Stimulated activated naive B cell treated with anti-CD40 and anti-IgM and Interleukin-4, amounts not matched to agents 10 μg/mL and 1 μg/mL and 100 μg/mL, for 72 hours (primary cell): ENCODE results near the gene SNX10.
A peak's percentile ranks its signal among the peaks of the same experiment; 100 is the strongest.

Experiments
- ATAC-seq, 2 donors: fragments of 150-1000 bp; cut with Tn5 transposase; replicated peaks; 2 replicates each; pipeline ENCODE4 v1.10.0; 2021; ENCODE audit warnings: moderate library complexity in 1 of 2
- DNase-seq: peaks from one replicate; pipeline ENCODE4 v3.0.0; 2021
- H3K27ac Mint-ChIP-seq: one replicate; pipeline ENCODE4 v1.8.0; 2022; ENCODE audit warnings: mild to moderate bottlenecking, mixed read lengths
- H3K27me3 Mint-ChIP-seq, 2 donors: one replicate each; pipeline ENCODE4 v1.8.0; 2022; ENCODE audit warnings: mixed read lengths in 2 of 2
- H3K36me3 Mint-ChIP-seq, 2 donors: one replicate each; pipeline ENCODE4 v1.8.0; 2022; ENCODE audit warnings: mixed read lengths in 2 of 2, mild to moderate bottlenecking in 1 of 2
- H3K4me1 Mint-ChIP-seq, 2 donors: one replicate each; pipeline ENCODE4 v1.8.0; 2022; ENCODE audit warnings: mixed read lengths in 2 of 2, mild to moderate bottlenecking in 1 of 2
- H3K4me3 Mint-ChIP-seq, 2 donors: one replicate each; pipeline ENCODE4 v1.8.0; 2022; ENCODE audit warnings: mild to moderate bottlenecking in 2 of 2, mixed read lengths in 2 of 2, moderate library complexity in 1 of 2
- H3K9me3 Mint-ChIP-seq, 2 donors: one replicate each; pipeline ENCODE4 v1.8.0; 2022; ENCODE audit warnings: mixed read lengths in 2 of 2, mild to moderate bottlenecking in 1 of 2

SNX10 gene

DNA sequence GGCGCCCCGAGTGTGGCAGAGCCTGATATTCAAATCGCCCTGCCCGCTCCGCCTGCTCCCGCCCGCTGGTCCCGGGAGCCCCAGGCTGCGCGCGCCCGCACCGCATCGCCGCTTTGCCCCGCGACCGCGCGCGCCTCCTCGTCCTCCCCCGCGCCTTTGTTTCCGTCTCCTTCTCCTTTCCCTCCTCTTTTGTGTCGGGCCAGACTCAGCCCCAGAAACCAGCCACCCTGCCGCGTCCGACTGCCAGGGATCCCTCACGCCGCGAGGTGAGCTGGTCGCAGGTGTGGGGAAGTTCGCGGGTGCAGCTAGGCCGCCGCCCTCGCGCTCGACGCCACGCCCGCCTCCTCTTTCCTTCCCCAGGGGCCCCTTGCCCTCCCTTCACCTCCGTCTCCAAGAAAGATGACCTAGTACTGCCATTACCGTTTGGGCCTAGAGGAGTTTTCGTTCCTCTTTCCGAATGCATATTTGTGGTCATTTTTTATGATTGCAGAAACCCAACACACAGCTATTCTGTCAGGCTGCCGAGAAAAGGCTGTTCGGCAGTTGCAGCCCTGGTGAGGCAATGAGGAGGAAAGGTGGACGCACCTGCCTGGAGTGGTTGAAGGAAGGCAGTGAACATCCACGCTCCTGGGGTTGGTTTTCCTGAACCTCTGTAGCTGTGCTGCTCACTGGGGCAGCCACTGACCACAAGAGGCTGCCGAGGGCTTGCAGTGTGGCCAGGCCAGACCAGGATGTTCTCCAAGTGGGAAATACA is 107.3 kb downstream of the SNX10 start:
- Mint-ChIP-seq H3K4me3 (peak overlapping the region; percentile 91 to 99), H3K36me3 (no peaks in the 10 kb centered on the region), H3K9me3 (no peaks in the 10 kb centered on the region), H3K27me3 (peaks cover 14 to 19% of the 10 kb centered on the region in 2 donors), H3K4me1 (peaks cover 19 to 36% of the 10 kb centered on the region in 2 donors), H3K27ac (peak overlapping the region; percentile 98)
- ATAC-seq (peak; percentile 87 to 88), DNase-seq (peak; percentile 89)

DNA sequence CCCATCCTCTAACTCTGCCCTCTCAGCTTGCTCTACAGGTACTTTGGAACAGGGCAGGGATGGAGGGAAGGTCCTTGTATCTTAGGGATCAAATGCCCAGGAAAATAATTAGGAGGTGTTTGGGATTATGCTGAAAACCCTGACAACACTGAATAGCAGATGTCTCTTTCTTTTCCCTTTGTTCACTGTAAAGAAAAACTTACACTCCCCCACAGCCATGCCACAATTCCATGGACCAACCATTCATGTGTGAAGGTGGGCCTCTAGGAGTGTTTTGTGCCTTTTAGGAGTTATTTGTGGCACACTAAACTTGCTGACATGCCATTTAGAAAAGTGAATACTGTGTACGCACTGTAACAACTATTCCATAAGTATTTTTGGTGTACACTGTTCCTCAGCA is 108.1 kb downstream of the SNX10 start:
- H3K27me3 Mint-ChIP-seq = peaks cover 16 to 20% of the 10 kb centered on the region in 2 donors
- no peaks in the 10 kb centered on the region for H3K9me3 Mint-ChIP-seq
- H3K4me1 Mint-ChIP-seq = peaks cover 19 to 36% of the 10 kb centered on the region in 2 donors
- H3K27ac Mint-ChIP-seq = no peak overlapping the region
- DNase-seq (no peak), ATAC-seq (no peak)
- H3K4me3 Mint-ChIP-seq = no peak overlapping the region
- H3K36me3 Mint-ChIP-seq = no peaks in the 10 kb centered on the region

DNA sequence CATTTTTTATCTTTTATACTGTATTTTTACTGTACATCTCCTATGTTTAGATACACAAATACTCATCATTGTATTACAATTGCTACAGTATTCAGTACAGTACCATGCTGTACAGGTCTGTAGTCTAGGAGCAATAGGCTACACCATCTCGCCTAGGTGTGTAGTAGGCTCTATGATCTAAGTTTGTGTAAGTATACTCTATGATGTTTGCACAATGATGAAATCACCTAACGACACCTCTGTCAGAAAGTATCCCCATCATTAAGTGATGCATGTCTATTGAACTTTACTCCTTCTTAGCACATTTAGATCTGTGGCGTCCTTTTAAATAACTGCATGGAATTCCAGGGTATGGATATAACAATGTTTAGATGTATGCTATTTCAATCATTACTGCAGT is 112.0 kb downstream of the SNX10 start:
- no peak for DNase-seq
- peaks cover 7 to 8% of the 10 kb centered on the region in 2 donors for H3K9me3 Mint-ChIP-seq
- peaks cover 0 to 7% of the 10 kb centered on the region in 2 donors for H3K36me3 Mint-ChIP-seq
- no peak overlapping the region for H3K27ac Mint-ChIP-seq
- no peak overlapping the region for H3K4me3 Mint-ChIP-seq
- peaks cover 3 to 18% of the 10 kb centered on the region in 2 donors for H3K27me3 Mint-ChIP-seq
- H3K4me1 Mint-ChIP-seq = peaks cover 9 to 27% of the 10 kb centered on the region in 2 donors
- no peak for ATAC-seq

DNA sequence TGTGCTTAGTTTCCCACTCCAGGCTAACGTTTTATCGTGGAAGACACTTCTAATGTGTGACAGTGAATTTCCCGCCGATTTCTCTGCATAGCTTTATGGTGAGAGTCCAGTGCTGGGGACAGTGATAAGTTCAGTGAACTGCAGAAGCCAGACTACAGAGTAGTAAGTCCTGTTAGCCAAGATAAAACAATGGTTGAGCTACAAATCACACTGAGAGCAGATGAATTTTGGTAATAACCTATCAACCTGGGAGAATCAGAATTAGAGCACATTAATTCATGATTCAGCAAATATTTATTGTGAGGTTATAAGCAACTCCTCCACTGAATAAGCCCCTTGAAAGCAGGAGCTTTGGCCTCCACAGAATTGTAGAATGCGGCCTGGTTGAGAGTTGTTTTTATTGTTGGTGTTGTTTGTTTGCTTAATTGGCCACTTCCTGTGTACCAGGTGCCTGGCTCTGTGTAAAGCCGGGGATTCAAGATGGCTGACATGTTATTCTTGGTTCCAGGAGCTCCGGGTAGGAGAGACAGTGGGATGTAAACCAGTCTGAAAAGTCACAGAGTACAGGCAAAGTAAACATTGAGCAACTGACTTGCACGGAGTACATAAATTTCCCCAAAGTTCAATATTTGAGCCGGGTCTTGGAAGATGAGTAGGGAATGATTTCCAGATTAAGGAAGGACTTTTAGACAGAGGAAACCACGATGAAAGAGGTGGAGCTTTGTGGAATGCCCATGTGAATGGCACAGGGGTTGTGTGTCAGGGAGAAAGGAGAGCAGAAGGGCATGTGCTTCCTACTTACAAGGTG is 112.7 kb downstream of the SNX10 start:
- Mint-ChIP-seq H3K4me1 (peaks cover 3 to 19% of the 10 kb centered on the region in 2 donors), H3K4me3 (no peak overlapping the region), H3K27ac (no peak overlapping the region), H3K27me3 (peaks cover 3 to 18% of the 10 kb centered on the region in 2 donors), H3K36me3 (peaks cover 0 to 7% of the 10 kb centered on the region in 2 donors), H3K9me3 (peaks cover 7 to 8% of the 10 kb centered on the region in 2 donors)
- ATAC-seq = no peak
- no peak for DNase-seq

DNA sequence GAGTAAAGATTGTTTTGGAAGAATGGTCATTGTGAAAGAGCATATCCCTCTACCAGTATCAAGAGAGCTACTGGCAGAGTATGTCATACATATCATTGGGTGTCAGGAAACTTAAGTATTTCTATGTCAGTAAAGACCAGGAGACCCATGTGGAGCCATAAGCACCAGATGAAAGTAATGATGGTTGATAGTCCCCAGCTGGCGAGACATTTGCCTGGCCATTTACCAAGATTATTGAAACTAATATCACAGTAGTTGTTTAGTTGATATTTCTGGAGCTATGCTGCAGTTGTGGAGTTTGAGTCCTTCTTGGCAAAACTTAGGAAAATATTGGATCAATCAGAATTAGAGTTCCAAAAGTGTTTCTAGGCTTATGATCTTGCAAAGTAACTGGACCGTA is 114.8 kb downstream of the SNX10 start:
- Mint-ChIP-seq H3K9me3 (peaks cover 7 to 8% of the 10 kb centered on the region in 2 donors), H3K4me1 (no peaks in the 10 kb centered on the region), H3K27ac (no peak overlapping the region), H3K36me3 (peaks cover 0 to 7% of the 10 kb centered on the region in 2 donors), H3K4me3 (no peak overlapping the region), H3K27me3 (peaks cover 3 to 23% of the 10 kb centered on the region in 2 donors)
- DNase-seq = no peak
- no peak for ATAC-seq

DNA sequence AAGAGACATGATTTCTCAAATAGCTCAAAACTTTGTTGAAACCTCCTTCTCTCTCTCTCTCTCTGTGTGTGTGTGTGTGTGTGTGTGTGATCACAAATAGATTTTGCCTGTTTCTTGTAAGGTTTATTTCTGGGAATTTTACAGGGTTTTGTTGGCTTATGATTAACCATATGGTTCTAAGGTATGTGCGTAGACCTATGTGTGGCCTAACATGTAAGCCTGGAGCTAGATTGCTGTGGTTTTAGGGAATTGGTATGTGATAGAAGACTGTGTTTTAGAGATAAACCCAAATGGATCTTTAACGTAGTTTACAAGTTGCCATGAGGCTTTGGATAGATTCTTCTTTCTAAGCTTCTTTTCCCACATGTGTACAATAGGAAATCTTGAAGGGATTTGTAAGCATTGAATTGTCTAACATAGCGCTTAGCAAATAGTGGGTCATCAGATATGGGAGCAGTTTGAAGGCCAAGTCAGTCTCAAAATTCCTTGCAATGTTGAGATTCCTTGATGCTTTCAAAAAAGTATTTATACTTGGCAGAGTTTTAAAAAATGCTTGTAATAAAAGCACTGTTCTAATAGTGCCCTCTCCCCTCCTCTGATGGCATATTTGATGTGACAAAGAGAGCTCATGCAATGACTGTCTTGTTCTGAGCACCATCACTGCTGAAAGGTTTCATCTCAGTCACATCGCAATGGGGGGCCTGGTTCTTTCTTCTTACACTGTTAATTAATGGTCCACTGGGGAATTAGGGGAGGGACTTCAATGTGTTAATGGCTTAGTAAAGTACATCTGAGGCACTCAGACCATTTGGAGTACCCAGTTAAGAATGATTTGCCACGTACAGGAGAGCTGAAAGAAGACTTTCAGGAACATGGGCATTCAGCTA is 118.2 kb downstream of the SNX10 start:
- Mint-ChIP-seq H3K4me3 (no peak overlapping the region), H3K27ac (no peak overlapping the region), H3K4me1 (no peaks in the 10 kb centered on the region)

DNA sequence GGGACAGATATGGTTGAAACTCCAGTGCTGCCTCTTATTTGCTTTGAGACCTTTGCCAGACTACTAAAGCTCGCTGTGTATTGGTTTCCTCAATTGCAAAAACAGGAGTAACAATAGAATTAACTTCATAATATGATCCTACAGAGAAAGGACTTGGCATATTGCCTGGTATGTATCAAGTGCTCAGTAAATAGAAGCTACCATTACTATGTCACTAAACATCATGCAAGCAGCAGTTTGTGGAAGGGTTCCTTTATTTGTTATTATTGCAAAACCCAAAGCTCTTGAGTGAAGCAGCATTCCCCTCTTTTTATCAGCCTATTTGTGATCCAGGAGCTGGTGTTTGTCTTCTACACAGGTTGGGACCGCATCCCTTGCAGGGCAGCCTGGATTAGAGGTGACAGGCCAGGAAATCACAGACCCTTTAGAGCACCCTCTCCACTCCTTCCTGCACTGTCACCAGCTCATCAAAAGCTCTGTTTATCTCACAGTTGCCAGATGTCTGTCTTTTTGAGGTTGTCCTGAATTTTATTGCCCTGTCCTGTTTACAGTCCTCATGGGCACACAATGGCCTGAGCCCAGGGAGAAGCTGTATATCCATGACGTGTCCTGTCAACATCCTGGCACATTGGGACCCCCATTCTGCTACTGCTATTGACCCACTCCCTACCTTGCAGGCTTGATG is 121.5 kb downstream of the SNX10 start:
- Mint-ChIP-seq H3K4me1 (no peaks in the 10 kb centered on the region), H3K9me3 (peaks cover 0 to 2% of the 10 kb centered on the region in 2 donors), H3K36me3 (no peaks in the 10 kb centered on the region), H3K27me3 (peaks cover 8 to 22% of the 10 kb centered on the region in 2 donors), H3K27ac (no peak overlapping the region), H3K4me3 (no peak overlapping the region)
- DNase-seq (no peak), ATAC-seq (no peak)

More for the DNA sequence above, 118.2 kb downstream of the SNX10 start:
- no peak for ATAC-seq
- Mint-ChIP-seq H3K27me3 (peaks cover 4 to 18% of the 10 kb centered on the region in 2 donors), H3K9me3 (peaks cover 7 to 8% of the 10 kb centered on the region in 2 donors), H3K36me3 (peaks cover 0 to 7% of the 10 kb centered on the region in 2 donors)
- no peak for DNase-seq

DNA sequence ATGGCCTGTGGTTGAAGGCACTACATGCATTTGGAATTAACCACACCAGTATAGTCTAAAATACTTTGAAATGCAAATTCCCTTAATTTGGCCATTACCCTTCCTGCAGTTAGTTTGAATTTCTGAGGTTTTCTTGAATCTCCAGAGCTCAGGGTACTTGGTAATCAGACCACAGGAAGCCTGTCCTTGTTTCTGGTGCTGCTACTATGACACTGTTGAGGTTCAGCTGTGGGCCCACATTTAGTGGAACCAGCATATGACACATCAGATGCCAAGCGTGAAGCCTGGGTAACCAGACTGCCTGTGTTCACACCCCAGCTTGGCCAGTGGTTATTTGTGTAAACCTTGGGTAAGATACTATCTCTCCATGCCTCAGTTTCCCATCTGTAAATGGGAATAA is 124.3 kb downstream of the SNX10 start:
- peaks cover 0 to 2% of the 10 kb centered on the region in 2 donors for H3K9me3 Mint-ChIP-seq
- no peak overlapping the region for H3K27ac Mint-ChIP-seq
- no peaks in the 10 kb centered on the region for H3K4me1 Mint-ChIP-seq
- H3K27me3 Mint-ChIP-seq = peaks cover 9 to 19% of the 10 kb centered on the region in 2 donors
- no peak overlapping the region for H3K4me3 Mint-ChIP-seq
- DNase-seq (no peak), ATAC-seq (no peak)
- H3K36me3 Mint-ChIP-seq = no peaks in the 10 kb centered on the region

DNA sequence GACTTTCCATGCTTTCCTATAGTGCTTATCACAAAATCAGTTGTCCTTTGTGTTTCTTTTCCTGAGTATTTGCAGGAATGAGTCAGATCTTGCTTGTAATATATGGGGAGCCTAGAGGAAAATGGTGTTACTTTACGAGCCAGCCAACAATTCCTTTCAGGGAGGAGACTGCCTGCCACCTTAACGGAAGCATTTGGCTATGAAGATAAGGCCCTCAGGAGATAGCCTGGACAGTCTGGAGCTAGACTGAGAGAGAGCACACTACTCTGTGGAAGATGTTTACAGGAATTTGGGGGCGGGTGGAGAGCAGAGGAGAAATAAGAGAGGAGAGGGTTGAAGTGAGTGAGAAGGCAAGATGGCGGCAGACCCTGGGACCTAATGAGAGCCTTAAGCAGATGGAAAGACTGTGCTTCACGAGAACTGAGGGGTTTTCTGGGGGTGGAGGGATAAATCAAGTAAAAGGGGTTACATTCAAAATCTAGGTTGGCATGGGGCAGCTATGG is 126.3 kb downstream of the SNX10 start:
- Mint-ChIP-seq H3K27me3 (peaks cover 9 to 24% of the 10 kb centered on the region in 2 donors), H3K36me3 (no peaks in the 10 kb centered on the region), H3K4me3 (no peak overlapping the region), H3K9me3 (peaks cover 0 to 2% of the 10 kb centered on the region in 2 donors), H3K27ac (no peak overlapping the region), H3K4me1 (no peaks in the 10 kb centered on the region)
- no peak for DNase-seq
- no peak for ATAC-seq

DNA sequence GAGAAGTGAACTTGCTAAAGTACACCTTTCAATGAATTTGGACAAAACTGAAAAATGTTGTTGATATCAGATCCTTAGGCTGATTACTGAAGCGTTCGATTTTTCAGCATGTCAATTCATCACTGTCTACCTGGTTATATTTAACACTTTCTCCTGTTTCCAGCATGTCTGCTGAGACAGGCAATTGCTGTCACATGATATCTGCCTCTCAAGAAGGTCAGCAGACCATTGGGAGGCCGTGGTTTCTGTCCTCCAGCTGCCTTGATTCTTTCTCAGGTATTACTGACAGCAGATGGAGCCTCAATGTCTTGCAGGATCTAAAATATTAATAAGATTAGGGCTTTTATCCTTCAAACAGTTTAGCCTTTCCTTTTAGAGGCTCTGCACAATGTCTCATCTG is 127.5 kb downstream of the SNX10 start:
- ATAC-seq = no peak
- H3K36me3 Mint-ChIP-seq = no peaks in the 10 kb centered on the region
- peaks cover 5 to 19% of the 10 kb centered on the region in 2 donors for H3K27me3 Mint-ChIP-seq
- peaks cover 1 to 6% of the 10 kb centered on the region in 2 donors for H3K4me1 Mint-ChIP-seq
- DNase-seq = no peak
- no peak overlapping the region for H3K4me3 Mint-ChIP-seq
- peaks cover 0 to 2% of the 10 kb centered on the region in 2 donors for H3K9me3 Mint-ChIP-seq
- H3K27ac Mint-ChIP-seq = no peak overlapping the region

DNA sequence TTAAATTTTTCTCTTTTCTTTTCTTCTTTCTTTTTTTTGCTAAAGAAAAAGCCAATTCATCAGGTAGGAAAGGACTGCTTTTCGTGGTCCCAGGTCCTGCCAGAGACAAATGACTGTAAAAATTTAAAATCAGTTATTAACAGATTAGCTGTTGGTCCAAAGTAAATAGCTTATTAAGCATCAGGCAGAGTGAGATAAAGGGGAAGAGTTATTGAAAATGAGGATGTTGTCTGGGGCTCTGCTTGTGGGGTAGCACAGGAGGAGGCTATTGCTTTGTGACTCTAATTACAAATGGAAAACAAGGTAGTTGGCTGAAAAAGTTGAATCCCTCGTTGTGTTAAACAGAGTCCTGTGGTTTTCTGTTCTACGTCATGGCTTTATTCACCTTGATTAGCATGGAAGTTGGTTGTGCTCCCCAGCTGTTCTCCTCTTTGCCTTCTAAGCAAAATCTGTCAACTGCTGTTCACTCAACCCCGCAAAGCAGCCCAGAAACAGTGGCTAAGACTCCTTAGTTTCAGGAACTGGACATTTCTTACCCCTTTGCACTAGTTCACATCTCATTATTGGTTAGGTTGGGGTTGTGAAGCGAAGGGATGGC is 128.9 kb downstream of the SNX10 start:
- Mint-ChIP-seq H3K4me3 (no peak overlapping the region), H3K27ac (no peak overlapping the region), H3K27me3 (peaks cover 5 to 19% of the 10 kb centered on the region in 2 donors), H3K36me3 (no peaks in the 10 kb centered on the region), H3K9me3 (peaks cover 0 to 2% of the 10 kb centered on the region in 2 donors), H3K4me1 (peaks cover 1 to 6% of the 10 kb centered on the region in 2 donors)
- ATAC-seq (peak in 1 of 2 donors; percentile 25), DNase-seq (no peak)

DNA sequence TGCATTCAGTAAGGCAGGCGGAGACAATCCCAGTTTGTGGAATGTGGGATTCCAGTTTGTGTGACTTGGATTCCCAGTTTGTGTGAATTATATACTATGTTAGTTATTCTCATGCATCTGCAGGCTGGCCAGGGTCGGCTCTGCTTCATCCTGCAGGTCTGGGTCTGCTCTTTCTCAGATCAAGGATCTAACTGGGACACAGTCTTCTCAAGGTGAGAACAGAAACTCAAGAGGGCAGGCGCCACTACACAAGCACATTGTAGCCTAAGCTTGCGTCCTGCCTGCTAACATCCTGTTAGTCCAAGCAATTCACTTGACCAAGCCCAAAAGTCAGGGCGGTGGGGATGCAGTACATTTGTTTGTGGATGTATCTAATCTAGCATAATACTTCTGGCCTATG is 131.1 kb downstream of the SNX10 start:
- DNase-seq (no peak), ATAC-seq (no peak)
- H3K4me3 Mint-ChIP-seq = no peak overlapping the region
- peaks cover 0 to 2% of the 10 kb centered on the region in 2 donors for H3K9me3 Mint-ChIP-seq
- no peak overlapping the region for H3K27ac Mint-ChIP-seq
- H3K36me3 Mint-ChIP-seq = no peaks in the 10 kb centered on the region
- peaks cover 5 to 20% of the 10 kb centered on the region in 2 donors for H3K27me3 Mint-ChIP-seq
- peaks cover 1 to 6% of the 10 kb centered on the region in 2 donors for H3K4me1 Mint-ChIP-seq

DNA sequence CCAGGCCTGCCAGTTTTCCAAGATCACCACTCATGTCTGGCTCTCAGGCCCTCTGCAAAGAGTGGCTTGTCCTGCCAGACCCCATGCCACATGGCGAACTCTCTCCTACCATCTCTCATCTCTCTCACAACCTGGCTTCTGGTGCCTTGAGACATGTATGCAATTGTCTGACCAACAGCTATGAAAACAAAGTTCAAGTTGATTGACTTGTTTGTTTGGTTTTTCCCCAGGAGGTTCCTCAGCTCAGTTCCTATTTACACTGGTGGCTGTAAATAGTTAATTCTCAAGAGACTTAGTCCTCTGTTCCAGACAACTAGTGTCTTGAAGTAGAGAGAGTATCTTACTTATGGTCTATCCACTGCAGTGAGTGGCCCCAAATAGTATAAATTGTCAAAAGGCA is 131.8 kb downstream of the SNX10 start:
- ATAC-seq (no peak), DNase-seq (no peak)
- Mint-ChIP-seq H3K9me3 (no peaks in the 10 kb centered on the region), H3K4me1 (peaks cover 1 to 6% of the 10 kb centered on the region in 2 donors), H3K27ac (no peak overlapping the region), H3K27me3 (peaks cover 0 to 13% of the 10 kb centered on the region in 2 donors), H3K4me3 (no peak overlapping the region), H3K36me3 (no peaks in the 10 kb centered on the region)
